HG02943 (cell line): Measurements from ENCODE around the gene SEMA3A.
"Not testable (repeated sequence)": the region's sequence is repeated elsewhere in the genome, so short reads cannot be mapped to it uniquely, and the experiment has no call there.

Experiments used
- ATAC-seq: cut with Tn5 transposase; IDR thresholded peaks from one replicate; pipeline ENCODE4 v1.9.1; 2021; ENCODE audit warnings: mild to moderate bottlenecking, low read depth, moderate library complexity; ENCODE audit not compliant: unreplicated experiment

The SEMA3A gene

GRCh38 chr7:84159435-84159834 is 35.2 kb downstream of the SEMA3A start:
- ATAC-seq: no peak

GRCh38 chr7:84157171-84157570 is 37.4 kb downstream of the SEMA3A start:
- ATAC-seq: no peak

GRCh38 chr7:84154991-84155781 is 39.4 kb downstream of the SEMA3A start:
- ATAC-seq: no peak

DNA sequence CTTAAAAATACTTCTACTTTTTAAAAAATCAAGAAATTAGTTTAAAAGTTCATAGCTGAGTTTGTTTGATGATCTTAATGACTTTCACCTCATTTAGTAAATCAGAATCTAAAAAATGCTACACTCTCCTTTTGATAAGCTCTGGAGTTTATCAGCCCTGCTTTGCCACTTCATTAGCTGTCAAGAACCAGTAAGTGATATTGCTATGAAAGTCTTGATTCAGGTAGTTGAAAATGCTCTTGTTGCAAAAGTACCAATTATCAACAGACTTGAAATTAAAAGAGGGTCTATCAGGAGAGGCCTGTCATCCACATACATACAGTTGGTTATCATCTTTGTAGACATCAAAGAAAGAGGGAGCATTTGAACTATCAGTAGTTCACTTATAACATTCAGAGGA is 41.6 kb downstream of the SEMA3A start:
- ATAC-seq: no peak

- not testable (repeated sequence) for ATAC-seq
These were observed 44.2 kb downstream of the SEMA3A start for GRCh38 chr7:84150370-84150769.

DNA sequence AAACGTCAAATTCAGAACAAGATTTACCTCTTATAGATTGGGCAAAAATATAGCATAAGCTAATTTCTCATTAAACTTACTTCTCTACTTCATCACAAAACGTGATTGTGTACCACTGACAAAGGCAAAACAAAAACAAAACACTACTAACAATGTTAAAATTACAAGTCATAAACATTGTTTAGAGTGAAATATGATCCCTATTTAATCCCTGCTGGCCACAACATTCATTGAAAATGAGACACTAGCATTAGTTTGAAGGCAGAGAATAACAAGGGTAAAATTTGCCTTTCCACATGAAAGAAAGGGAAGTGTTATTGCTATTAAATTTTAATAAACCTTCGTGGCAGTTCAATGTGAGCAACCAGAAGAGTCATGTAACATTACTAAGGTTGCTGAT is 45.0 kb downstream of the SEMA3A start:
- ATAC-seq: no peak

- no peak for ATAC-seq
These were observed 48.7 kb downstream of the SEMA3A start for GRCh38 chr7:84145892-84146291.

GRCh38 chr7:84144935-84145334 is 49.7 kb downstream of the SEMA3A start:
- ATAC-seq: no peak

DNA sequence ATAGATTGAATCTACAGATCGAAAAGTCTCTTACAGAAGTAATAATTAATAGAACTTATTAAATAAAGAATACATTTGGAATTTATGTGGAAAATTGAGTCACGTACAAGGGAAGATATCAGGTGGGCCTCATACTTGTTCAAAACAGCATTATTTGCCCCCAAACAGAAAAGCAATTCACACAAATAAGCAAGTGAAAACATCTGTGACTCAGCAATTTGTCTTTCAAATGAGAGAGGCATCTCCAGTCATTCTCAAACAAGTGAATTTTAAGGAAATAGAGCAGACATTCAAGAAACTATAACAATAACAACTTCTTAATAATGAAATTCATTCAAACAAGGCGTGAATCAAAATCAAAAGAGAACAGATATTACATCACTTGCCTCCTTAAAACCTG is 50.1 kb downstream of the SEMA3A start:
- ATAC-seq: no peak

- no peak for ATAC-seq
These were observed 51.9 kb downstream of the SEMA3A start for GRCh38 chr7:84142726-84143125.

DNA sequence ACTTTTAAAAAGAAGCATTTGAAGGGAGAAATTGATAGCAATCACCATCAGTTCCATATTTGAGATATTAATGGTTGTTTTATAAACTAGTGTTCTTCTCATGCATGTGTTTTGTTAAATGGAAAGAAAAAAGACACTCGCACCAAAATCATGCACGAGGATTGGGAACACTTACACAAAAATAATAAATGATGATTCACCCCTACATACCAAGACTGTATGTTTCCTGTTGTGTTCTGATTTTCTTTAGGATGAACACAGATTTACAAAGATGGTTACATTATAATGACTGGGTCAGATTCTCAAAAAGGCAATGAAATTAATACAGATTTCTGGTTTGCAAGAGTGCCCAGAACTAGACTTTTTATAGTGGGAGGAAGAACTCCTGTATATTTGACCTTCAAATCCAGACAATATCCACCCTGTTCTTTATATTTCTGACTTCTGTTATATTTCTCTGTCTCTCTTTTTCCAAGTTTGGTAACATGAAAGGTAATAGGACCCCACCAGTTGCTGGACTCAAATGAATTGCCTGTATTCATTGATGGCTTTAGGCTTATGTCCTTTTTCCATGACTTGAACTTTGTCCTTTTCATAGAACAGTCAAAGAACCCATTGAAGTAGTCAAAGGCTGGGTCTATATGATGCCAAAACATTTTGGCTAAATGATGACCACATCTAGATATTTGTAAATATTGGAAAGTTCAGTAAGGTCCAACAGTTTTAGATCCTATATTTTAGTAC is 54.4 kb downstream of the SEMA3A start:
- no peak for ATAC-seq

- no peak for ATAC-seq
These were observed 56.2 kb downstream of the SEMA3A start for GRCh38 chr7:84138411-84138810.

DNA sequence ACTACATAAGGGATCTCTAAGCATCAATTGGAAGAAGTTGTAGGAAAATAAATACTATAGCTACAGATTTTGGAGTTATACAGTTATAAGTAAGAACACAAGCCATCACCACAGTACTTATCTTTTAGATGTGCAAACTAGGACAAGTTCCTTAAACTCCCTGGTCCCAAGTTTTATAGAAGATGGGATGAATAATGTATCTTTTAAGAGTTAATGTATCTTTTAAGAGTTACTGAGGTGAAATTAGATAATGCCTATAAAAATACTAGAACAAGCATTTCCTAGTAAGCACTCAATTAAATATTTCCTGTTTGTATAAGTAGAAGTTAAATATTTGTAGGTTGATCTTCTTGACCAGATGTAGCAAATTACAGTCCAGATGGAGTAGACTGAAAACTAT is 56.8 kb downstream of the SEMA3A start:
- no peak for ATAC-seq

GRCh38 chr7:84136809-84137208 is 57.8 kb downstream of the SEMA3A start:
- ATAC-seq: no peak

DNA sequence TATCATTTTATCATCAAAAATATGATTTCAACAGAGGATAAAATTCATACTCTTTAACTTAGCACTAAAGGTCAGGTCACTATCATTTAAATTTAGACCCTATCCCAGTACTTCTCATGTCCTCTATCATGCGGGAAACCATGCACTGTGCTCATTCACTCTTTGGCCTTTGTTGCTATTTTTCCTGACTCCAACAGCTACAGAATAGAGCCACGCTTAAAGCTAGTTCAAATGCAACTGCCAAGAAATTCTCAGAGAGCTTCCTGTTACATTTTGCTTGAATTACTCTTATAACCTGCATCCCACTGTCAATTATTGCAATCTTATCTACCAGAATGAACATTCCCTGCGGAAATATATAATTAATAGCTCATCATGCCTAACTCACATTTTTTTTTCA is 58.3 kb downstream of the SEMA3A start:
- ATAC-seq: no peak

DNA sequence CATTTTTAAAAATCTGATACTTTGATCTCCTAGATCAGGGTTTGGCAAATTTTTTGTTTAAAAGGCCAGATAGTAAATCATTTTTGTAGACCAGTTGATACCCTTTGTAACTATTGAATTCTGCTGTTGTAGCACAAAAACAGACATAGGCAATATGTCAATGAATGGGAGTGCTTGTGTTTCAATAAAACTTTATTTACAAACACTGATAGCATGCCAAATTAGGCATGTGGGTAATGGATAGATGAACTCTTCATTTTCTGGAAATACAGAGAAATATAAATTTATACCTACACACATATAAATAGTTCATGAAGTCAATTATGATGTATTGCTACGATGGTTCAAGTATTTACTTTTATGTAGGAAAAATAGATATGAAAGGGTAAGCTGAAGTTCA is 60.4 kb downstream of the SEMA3A start:
- no peak for ATAC-seq

DNA sequence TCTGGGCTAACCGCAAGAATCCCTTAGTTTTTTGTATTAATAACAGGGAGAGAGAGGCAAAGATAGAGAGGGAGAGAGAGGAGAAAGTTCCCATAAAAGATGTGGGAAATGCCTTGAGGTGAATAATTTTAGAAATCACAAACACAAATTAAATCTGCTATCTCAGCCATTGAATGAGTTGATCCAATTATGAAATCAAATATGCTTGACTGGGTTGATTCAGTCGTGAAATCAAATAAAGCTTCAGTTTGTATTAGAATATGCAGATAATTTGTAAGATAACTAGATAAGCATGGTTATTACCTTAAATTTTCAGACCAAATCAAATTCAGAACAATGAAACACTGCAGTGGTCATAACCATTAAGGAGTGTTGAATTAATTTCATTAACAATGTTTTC is 68.9 kb downstream of the SEMA3A start:
- ATAC-seq: no peak

GRCh38 chr7:84123965-84124547 is 70.5 kb downstream of the SEMA3A start:
- no peak for ATAC-seq

- ATAC-seq: no peak
These were observed 71.8 kb downstream of the SEMA3A start for GRCh38 chr7:84122582-84123360.

DNA sequence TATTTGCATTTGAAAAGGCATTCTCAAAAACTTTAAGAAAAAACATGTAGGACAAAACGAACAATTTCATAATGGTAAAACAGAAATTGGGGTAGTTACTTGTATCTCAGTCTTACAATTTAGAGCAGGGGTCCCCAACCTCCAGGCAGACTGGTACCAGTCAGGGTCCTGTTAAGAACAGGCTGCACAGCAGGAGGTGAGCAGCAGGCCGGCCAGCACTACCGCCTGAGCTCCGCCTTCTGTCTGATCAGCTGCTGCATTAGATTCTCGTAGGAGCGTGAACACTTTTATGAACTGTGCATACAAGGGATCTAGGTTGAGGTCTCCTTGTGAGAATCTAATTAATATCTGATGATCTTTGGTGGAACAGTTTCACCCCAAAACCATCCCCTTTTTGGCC is 77.3 kb downstream of the SEMA3A start:
- no peak for ATAC-seq
